HepG2 (cell line): Measurements from ENCODE around the gene OSBP. TPM values are rescaled to one million over a fixed set of nuclear protein-coding genes. Genes with fewer than 3 reads are reported as not detected.

ENCODE experiments used
- ARHGAP35 ChIP-seq: sonication (generic); formaldehyde crosslinking; IDR thresholded peaks from 2 replicates; pipeline ENCODE4 v1.9.0; 2022; ENCODE audit warnings: mild to moderate bottlenecking, inconsistent platforms, moderate library complexity, missing genetic modification reagents, borderline replicate concordance
- BRCA1 ChIP-seq: sonication (generic); formaldehyde crosslinking; IDR thresholded peaks from 2 replicates; pipeline ENCODE4 v1.4.0; 2020; ENCODE audit warnings: missing genetic modification reagents
- CTCF ChIP-seq: sonication (generic); formaldehyde crosslinking; IDR thresholded peaks from 2 replicates; pipeline ENCODE4 v1.5.0; 2020; ENCODE audit warnings: mild to moderate bottlenecking, missing genetic modification reagents, moderate library complexity
- GPN1 ChIP-seq: sonication (generic); formaldehyde crosslinking; IDR thresholded peaks from 2 replicates; pipeline ENCODE4 v1.5.1; 2020; ENCODE audit warnings: missing genetic modification reagents, borderline replicate concordance
- JUNB ChIP-seq: sonication (generic); formaldehyde crosslinking; IDR thresholded peaks from 2 replicates; pipeline ENCODE4 v1.8.0; 2022; ENCODE audit warnings: missing genetic modification reagents, mild to moderate bottlenecking, borderline replicate concordance
- MAFK ChIP-seq, 2 experiments: IDR thresholded peaks in 1 of 2; conservative IDR thresholded peaks in 1 of 2; 2 replicates each; pipeline ENCODE4 v1.6.1; 2011; ENCODE audit warnings: improper control_type of control experiment in 2 of 2, low read length in 2 of 2
- POLR2G ChIP-seq: fragments of 200-400 bp; formaldehyde crosslinking; IDR thresholded peaks from 2 replicates; pipeline ENCODE4 v1.6.1; 2018; ENCODE audit warnings: mild to moderate bottlenecking, low read depth, low read length, moderate library complexity
- RFXAP ChIP-seq: sonication (generic); formaldehyde crosslinking; IDR thresholded peaks from 2 replicates; pipeline ENCODE4 v1.4.0; 2020; ENCODE audit warnings: missing genetic modification reagents, borderline replicate concordance
- TAF1 ChIP-seq: sonication (generic); formaldehyde crosslinking; IDR thresholded peaks from 2 replicates; pipeline ENCODE4 v1.4.0; 2020; ENCODE audit warnings: missing genetic modification reagents
- TBX2 ChIP-seq: sonication (generic); formaldehyde crosslinking; IDR thresholded peaks from 2 replicates; pipeline ENCODE4 v1.5.0; 2020; ENCODE audit warnings: missing genetic modification reagents, mild to moderate bottlenecking, borderline replicate concordance
- ZBTB43 ChIP-seq: sonication (generic); formaldehyde crosslinking; conservative IDR thresholded peaks from 2 replicates; pipeline ENCODE4 v1.4.0; 2020; ENCODE audit warnings: missing genetic modification reagents
- ZKSCAN8 ChIP-seq: IDR thresholded peaks from 2 replicates; pipeline ENCODE4 v1.6.1; 2016; ENCODE audit warnings: borderline replicate concordance, missing genetic modification reagents, missing compliant biosample characterization
- ZNF280D ChIP-seq: sonication (generic); formaldehyde crosslinking; IDR thresholded peaks from 2 replicates; pipeline ENCODE4 v1.5.1; 2020; ENCODE audit warnings: mild to moderate bottlenecking, missing genetic modification reagents
- ZNF331 ChIP-seq: sonication (generic); formaldehyde crosslinking; IDR thresholded peaks from 2 replicates; pipeline ENCODE4 v1.4.0; 2020; ENCODE audit warnings: missing genetic modification reagents
- ZNF577 ChIP-seq: sonication (generic); formaldehyde crosslinking; IDR thresholded peaks from 2 replicates; pipeline ENCODE4 v1.4.0; 2020; ENCODE audit warnings: mild to moderate bottlenecking, low read depth, missing genetic modification reagents, borderline replicate concordance
- ZNF629 ChIP-seq: sonication (generic); formaldehyde crosslinking; conservative IDR thresholded peaks from 2 replicates; pipeline ENCODE4 v1.5.0; 2020; ENCODE audit warnings: missing genetic modification reagents
- ZSCAN20 ChIP-seq: sonication (generic); formaldehyde crosslinking; IDR thresholded peaks from 2 replicates; pipeline ENCODE4 v1.4.0; 2020; ENCODE audit warnings: missing genetic modification reagents, mild to moderate bottlenecking, borderline replicate concordance
- ZSCAN29 ChIP-seq: sonication (generic); formaldehyde crosslinking; conservative IDR thresholded peaks from 2 replicates; pipeline ENCODE4 v1.4.0; 2020; ENCODE audit warnings: mild to moderate bottlenecking, missing genetic modification reagents
- polyA plus RNA-seq, 8 experiments: library from polyadenylated mRNA; depleted of rRNA in 3 of 8; stranded (reverse) in 7 of 8; unstranded in 1 of 8; fragments of >200 nt; fragmentation: Illumina TruSeq in 4 of 8; extraction: Trizol in 4 of 8; gene quantifications; 2 replicates each; pipeline versions ENCODE4 v1.2.1 to v1.2.3, GENCODE V29; 2011 to 2016; ENCODE audit warnings: low read depth in 4 of 8, missing spikeins in 1 of 8, mixed read lengths in 1 of 8; ENCODE audit not compliant: insufficient read depth in 1 of 8
- total RNA-seq, 5 experiments: library from RNA; depleted of rRNA; stranded (reverse); fragments of >200 nt; fragmentation: Illumina TruSeq; extraction: Trizol; gene quantifications; 2 replicates each; pipeline ENCODE4 v1.2.3, GENCODE V29; 2016; ENCODE audit warnings: low read depth in 1 of 5
- TF ChIP-seq, protein P1 (sequence below): conservative IDR thresholded peaks from 2 replicates; pipeline ENCODE4 v1.6.1; 2018; ENCODE audit warnings: missing genetic modification reagents
- TF ChIP-seq, protein P2 (sequence below): sonication (generic); formaldehyde crosslinking; IDR thresholded peaks from 2 replicates; pipeline ENCODE4 v1.4.0; 2020; ENCODE audit warnings: mild to moderate bottlenecking, missing genetic modification reagents

The OSBP gene
- total and polyA plus RNA-seq, 2 of the 13 experiments (the other 11 are each of a cell fraction or from before 2014, with no cell fraction given): 12.1 to 13.5 TPM

DNA sequence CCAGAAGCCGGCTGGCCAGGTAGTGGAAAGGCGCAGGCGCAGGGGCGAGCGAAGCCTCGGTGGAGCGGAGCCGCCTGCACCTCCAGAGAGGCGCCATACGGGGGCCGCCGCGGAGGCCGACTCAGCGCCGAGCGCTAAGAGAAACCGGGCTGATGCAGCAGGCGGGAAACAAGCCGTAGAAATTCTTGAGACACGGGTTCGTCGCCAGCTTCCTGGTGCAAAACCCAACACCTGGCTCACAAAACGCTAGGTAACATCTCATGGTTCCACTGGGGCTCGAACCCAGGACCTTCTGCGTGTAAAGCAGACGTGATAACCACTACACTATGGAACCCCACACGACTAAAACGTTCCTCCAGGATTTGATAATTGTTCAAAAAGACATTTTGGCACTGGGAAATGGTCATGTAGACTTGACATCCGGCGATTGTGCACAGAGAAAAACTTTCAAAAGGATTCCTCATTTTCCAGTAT, 65.2 kb downstream of the OSBP start (continued):
- no peak for TF ChIP-seq ZSCAN20
- no peak for TF ChIP-seq TAF1 (CRISPR knock-in tag)
- TF ChIP-seq JUNB (CRISPR knock-in tag): no peak
- peak; percentile 37; the same call in 1 of the 2 replicates for TF ChIP-seq ZNF629 (CRISPR knock-in tag)
- TF ChIP-seq, protein P1, sequence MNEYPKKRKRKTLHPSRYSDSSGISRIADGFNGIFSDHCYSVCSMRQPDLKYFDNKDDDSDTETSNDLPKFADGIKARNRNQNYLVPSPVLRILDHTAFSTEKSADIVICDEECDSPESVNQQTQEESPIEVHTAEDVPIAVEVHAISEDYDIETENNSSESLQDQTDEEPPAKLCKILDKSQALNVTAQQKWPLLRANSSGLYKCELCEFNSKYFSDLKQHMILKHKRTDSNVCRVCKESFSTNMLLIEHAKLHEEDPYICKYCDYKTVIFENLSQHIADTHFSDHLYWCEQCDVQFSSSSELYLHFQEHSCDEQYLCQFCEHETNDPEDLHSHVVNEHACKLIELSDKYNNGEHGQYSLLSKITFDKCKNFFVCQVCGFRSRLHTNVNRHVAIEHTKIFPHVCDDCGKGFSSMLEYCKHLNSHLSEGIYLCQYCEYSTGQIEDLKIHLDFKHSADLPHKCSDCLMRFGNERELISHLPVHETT (CRISPR knock-in tag): 0 out of 2 replicates have a peak, but pooled peaks have one; percentile 17
- TF ChIP-seq ZNF280D (CRISPR knock-in tag): no peak; the same call in 1 of the 2 replicates
- no peak for TF ChIP-seq POLR2G
- no peak; the same call in 1 of the 2 replicates for TF ChIP-seq ZKSCAN8 (CRISPR knock-in tag)
- TF ChIP-seq, protein P2, sequence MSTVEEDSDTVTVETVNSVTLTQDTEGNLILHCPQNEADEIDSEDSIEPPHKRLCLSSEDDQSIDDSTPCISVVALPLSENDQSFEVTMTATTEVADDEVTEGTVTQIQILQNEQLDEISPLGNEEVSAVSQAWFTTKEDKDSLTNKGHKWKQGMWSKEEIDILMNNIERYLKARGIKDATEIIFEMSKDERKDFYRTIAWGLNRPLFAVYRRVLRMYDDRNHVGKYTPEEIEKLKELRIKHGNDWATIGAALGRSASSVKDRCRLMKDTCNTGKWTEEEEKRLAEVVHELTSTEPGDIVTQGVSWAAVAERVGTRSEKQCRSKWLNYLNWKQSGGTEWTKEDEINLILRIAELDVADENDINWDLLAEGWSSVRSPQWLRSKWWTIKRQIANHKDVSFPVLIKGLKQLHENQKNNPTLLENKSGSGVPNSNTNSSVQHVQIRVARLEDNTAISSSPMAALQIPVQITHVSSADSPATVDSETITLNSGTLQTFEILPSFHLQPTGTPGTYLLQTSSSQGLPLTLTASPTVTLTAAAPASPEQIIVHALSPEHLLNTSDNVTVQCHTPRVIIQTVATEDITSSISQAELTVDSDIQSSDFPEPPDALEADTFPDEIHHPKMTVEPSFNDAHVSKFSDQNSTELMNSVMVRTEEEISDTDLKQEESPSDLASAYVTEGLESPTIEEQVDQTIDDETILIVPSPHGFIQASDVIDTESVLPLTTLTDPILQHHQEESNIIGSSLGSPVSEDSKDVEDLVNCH (CRISPR knock-in tag): no peak
- TF ChIP-seq BRCA1 (CRISPR knock-in tag): no peak
- peak; percentile 62; the same call in 1 of the 2 replicates for TF ChIP-seq RFXAP (CRISPR knock-in tag)
- TF ChIP-seq ZBTB43 (CRISPR knock-in tag): peak; percentile 27; the same call in 1 of the 2 replicates
- TF ChIP-seq CTCF (CRISPR knock-in tag): peak; percentile 64
- TF ChIP-seq MAFK (conservative IDR thresholded peaks at IDR 0.05 in 1 of 2, IDR thresholded peaks at IDR 0.05 in 1 of 2; ENCODE audit: low read length in 2 of 2): no peak
- no peak for TF ChIP-seq GPN1 (CRISPR knock-in tag)
- TF ChIP-seq TBX2 (CRISPR knock-in tag): peak; percentile 79
- TF ChIP-seq ARHGAP35 (CRISPR knock-in tag): no peak; the same call in 1 of the 2 replicates
- TF ChIP-seq ZSCAN29 (CRISPR knock-in tag): peak; percentile 97
- 0 out of 2 replicates have a peak, but pooled peaks have one; percentile 45 for TF ChIP-seq ZNF577
- TF ChIP-seq ZNF331 (CRISPR knock-in tag): peak; percentile 75
